ENCODE data around the gene KLK13.

Gene KLK13

GRCh38 chr19:51020988-51021651 lies 43.8 kb downstream of the KLK13 start:
- no peak for TF ChIP-seq TSHZ2 (CRISPR knock-in tag; IDR thresholded peaks at IDR 0.05)
- TF ChIP-seq BACH2 (CRISPR knock-in tag; IDR thresholded peaks at IDR 0.05; ENCODE audit: borderline replicate concordance): no peak
- TF ChIP-seq ESRRG (CRISPR knock-in tag; IDR thresholded peaks at IDR 0.05): no peak
- no peak for TF ChIP-seq ZFP3 (CRISPR knock-in tag; IDR thresholded peaks at IDR 0.05)
- TF ChIP-seq ZNF8 (CRISPR knock-in tag; IDR thresholded peaks at IDR 0.05): no peak
- no peak for TF ChIP-seq CSRNP3 (CRISPR knock-in tag; IDR thresholded peaks at IDR 0.05)
- TF ChIP-seq ZNF70 (CRISPR knock-in tag; IDR thresholded peaks at IDR 0.05): no peak
- TF ChIP-seq ISL1 (CRISPR knock-in tag; IDR thresholded peaks at IDR 0.05): no peak
- no peak for TF ChIP-seq RARB (CRISPR knock-in tag; IDR thresholded peaks at IDR 0.05)
- TF ChIP-seq OSR1 (CRISPR knock-in tag; IDR thresholded peaks at IDR 0.05): no peak
- TF ChIP-seq ZFP30 (CRISPR knock-in tag; IDR thresholded peaks at IDR 0.05): no peak
- TF ChIP-seq CSDC2 (CRISPR knock-in tag; IDR thresholded peaks at IDR 0.05): no peak
- no peak for TF ChIP-seq GLIS3 (CRISPR knock-in tag; IDR thresholded peaks at IDR 0.05)
- no peak for TF ChIP-seq TOX (CRISPR knock-in tag; IDR thresholded peaks at IDR 0.05; ENCODE audit: borderline replicate concordance)
- peak; percentile 69 for ATAC-seq

GRCh38 chr19:51019544-51019925 lies 45.4 kb downstream of the KLK13 start, which contains the start of gene KLK10:
Gene KLK10 (minus strand): TSS chr19:51019709. CDS start chr19:51019130, 579 bp downstream.
- TF ChIP-seq ZNF565 (CRISPR knock-in tag; conservative IDR thresholded peaks at IDR 0.05; ENCODE audit: low read depth): no peak
- TF ChIP-seq ZNF8 (CRISPR knock-in tag; IDR thresholded peaks at IDR 0.05): no peak
- no peak for TF ChIP-seq CREB5 (CRISPR knock-in tag; IDR thresholded peaks at IDR 0.05; ENCODE audit: low read depth)
- TF ChIP-seq ZNF70 (CRISPR knock-in tag; IDR thresholded peaks at IDR 0.05): no peak

GRCh38 chr19:51018745-51019543 lies 45.9 kb downstream of the KLK13 start:
- ATAC-seq: no peak
- TF ChIP-seq ZFP3 (CRISPR knock-in tag; IDR thresholded peaks at IDR 0.05): no peak
- no peak for TF ChIP-seq CREB5 (CRISPR knock-in tag; IDR thresholded peaks at IDR 0.05; ENCODE audit: low read depth)

More at GRCh38 chr19:51019544-51019925, 45.4 kb downstream of the KLK13 start, which contains the start of gene KLK10:
- no peak for ATAC-seq

GRCh38 chr19:51016798-51017683 lies 47.9 kb downstream of the KLK13 start:
- peak; percentile 76 for ATAC-seq
- no peak for TF ChIP-seq RARB (CRISPR knock-in tag; IDR thresholded peaks at IDR 0.05)
- no peak for TF ChIP-seq TCF4 (CRISPR knock-in tag; IDR thresholded peaks at IDR 0.05; ENCODE audit: borderline replicate concordance)

All from SK-N-SH treated with all-trans-retinoic acid at 6 μM for 48 hours (cell line).